Peyer's patch (tissue), 4 donors: Measurements from ENCODE around the gene ZMIZ1.

Source experiments
- POLR2A ChIP-seq, 2 donors: fragments of 450-650 bp; IDR thresholded peaks; one replicate each; pipeline ENCODE4 v1.5.1; 2017; ENCODE audit warnings: antibody characterized with exemption in 2 of 2, mild to moderate bottlenecking in 2 of 2, moderate library complexity in 2 of 2
- TF ChIP-seq, protein P1 (sequence below), 6 experiments: fragments of 450-650 bp in 4 of 6; fragments of 200-600 bp in 2 of 6; sonication (generic) in 1 of 6; IDR thresholded peaks; one replicate each; pipeline ENCODE4 v1.5.1; 2017 to 2019; ENCODE audit warnings: antibody characterized with exemption in 6 of 6, mild to moderate bottlenecking in 3 of 6, moderate library complexity in 1 of 6

DNA sequence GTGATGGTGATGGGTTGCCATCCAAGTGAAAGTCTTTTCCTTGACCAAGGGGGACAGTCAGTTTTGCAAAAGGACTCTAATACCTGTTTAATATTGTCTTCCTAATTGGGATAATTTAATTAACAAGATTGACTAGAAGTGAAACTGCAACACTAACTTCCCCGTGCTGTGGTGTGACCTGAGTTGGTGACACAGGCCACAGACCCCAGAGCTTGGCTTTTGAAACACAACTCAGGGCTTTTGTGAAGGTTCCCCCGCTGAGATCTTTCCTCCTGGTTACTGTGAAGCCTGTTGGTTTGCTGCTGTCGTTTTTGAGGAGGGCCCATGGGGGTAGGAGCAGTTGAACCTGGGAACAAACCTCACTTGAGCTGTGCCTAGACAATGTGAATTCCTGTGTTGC is 285.4 kb downstream of the ZMIZ1 start:
- TF ChIP-seq, protein P1, sequence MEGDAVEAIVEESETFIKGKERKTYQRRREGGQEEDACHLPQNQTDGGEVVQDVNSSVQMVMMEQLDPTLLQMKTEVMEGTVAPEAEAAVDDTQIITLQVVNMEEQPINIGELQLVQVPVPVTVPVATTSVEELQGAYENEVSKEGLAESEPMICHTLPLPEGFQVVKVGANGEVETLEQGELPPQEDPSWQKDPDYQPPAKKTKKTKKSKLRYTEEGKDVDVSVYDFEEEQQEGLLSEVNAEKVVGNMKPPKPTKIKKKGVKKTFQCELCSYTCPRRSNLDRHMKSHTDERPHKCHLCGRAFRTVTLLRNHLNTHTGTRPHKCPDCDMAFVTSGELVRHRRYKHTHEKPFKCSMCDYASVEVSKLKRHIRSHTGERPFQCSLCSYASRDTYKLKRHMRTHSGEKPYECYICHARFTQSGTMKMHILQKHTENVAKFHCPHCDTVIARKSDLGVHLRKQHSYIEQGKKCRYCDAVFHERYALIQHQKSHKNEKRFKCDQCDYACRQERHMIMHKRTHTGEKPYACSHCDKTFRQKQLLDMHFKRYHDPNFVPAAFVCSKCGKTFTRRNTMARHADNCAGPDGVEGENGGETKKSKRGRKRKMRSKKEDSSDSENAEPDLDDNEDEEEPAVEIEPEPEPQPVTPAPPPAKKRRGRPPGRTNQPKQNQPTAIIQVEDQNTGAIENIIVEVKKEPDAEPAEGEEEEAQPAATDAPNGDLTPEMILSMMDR (IDR thresholded peaks at IDR 0.05), result no peak
- no peak for TF ChIP-seq POLR2A (IDR thresholded peaks at IDR 0.05)
